GM21423 (cell line): ENCODE data around the gene ADA.
A peak's percentile ranks its signal among the peaks of the same experiment; 100 is the strongest.
"Not testable (repeated sequence)": the region's sequence is repeated elsewhere in the genome, so short reads cannot be mapped to it uniquely, and the experiment has no call there.

ENCODE experiments used
- ATAC-seq: cut with Tn5 transposase; IDR thresholded peaks from one replicate; pipeline ENCODE4 v1.9.1; 2021; ENCODE audit warnings: mild to moderate bottlenecking, moderate library complexity; ENCODE audit not compliant: unreplicated experiment

ADA gene

GRCh38 chr20:44651684-44652423 is at the start of gene ADA:
TSS of gene ADA (minus strand) at chr20:44651699. CDS start at chr20:44651607, 92 bp downstream.
- no peak for ATAC-seq

- no peak for ATAC-seq
Measured at GRCh38 chr20:44700306-44700705, 48.8 kb upstream of the ADA start.

GRCh38 chr20:44698351-44698750 is 46.9 kb upstream of the ADA start:
- no peak for ATAC-seq

- ATAC-seq = not testable (repeated sequence)
Measured at GRCh38 chr20:44697041-44697440, 45.5 kb upstream of the ADA start.

GRCh38 chr20:44696315-44696714 is 44.8 kb upstream of the ADA start:
- no peak for ATAC-seq

- ATAC-seq = no peak
Measured at GRCh38 chr20:44695674-44696300, 44.3 kb upstream of the ADA start.

GRCh38 chr20:44695295-44695673 is 43.8 kb upstream of the ADA start:
- no peak for ATAC-seq

- no peak for ATAC-seq
Measured at GRCh38 chr20:44694159-44694558, 42.7 kb upstream of the ADA start.

- ATAC-seq = no peak
Measured at GRCh38 chr20:44693627-44694026, 42.1 kb upstream of the ADA start.

- no peak for ATAC-seq
Measured at GRCh38 chr20:44692932-44693480, 41.5 kb upstream of the ADA start.

GRCh38 chr20:44691424-44692423 is 40.2 kb upstream of the ADA start:
- no peak for ATAC-seq

- ATAC-seq = no peak
Measured at GRCh38 chr20:44690781-44691423, 39.4 kb upstream of the ADA start.

- ATAC-seq = no peak
Measured at GRCh38 chr20:44689809-44690208, 38.3 kb upstream of the ADA start.

- no peak for ATAC-seq
Measured at GRCh38 chr20:44688053-44688625, 36.6 kb upstream of the ADA start.

GRCh38 chr20:44686934-44687333 is 35.4 kb upstream of the ADA start:
- no peak for ATAC-seq

GRCh38 chr20:44684047-44684967 is 32.8 kb upstream of the ADA start:
- ATAC-seq = no peak

GRCh38 chr20:44683263-44684046 is 32.0 kb upstream of the ADA start:
- ATAC-seq = peak; percentile 69

- ATAC-seq = no peak
Measured at GRCh38 chr20:44681796-44682566, 30.5 kb upstream of the ADA start.
